ENCODE data around the gene TAB2.

The TAB2 gene

GRCh38 chr6:149421132-149421531, 103.6 kb downstream of the TAB2 start:
- TF ChIP-seq, protein P1, sequence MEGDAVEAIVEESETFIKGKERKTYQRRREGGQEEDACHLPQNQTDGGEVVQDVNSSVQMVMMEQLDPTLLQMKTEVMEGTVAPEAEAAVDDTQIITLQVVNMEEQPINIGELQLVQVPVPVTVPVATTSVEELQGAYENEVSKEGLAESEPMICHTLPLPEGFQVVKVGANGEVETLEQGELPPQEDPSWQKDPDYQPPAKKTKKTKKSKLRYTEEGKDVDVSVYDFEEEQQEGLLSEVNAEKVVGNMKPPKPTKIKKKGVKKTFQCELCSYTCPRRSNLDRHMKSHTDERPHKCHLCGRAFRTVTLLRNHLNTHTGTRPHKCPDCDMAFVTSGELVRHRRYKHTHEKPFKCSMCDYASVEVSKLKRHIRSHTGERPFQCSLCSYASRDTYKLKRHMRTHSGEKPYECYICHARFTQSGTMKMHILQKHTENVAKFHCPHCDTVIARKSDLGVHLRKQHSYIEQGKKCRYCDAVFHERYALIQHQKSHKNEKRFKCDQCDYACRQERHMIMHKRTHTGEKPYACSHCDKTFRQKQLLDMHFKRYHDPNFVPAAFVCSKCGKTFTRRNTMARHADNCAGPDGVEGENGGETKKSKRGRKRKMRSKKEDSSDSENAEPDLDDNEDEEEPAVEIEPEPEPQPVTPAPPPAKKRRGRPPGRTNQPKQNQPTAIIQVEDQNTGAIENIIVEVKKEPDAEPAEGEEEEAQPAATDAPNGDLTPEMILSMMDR (conservative IDR thresholded peaks at IDR 0.05; ENCODE audit: low read length) = no peak
- no peak overlapping the region for H3K4me3 ChIP-seq (ENCODE audit: low read length)
- no peak for DNase-seq (ENCODE audit: low read depth)

GRCh38 chr6:149422581-149422980, 105.1 kb downstream of the TAB2 start:
- DNase-seq (ENCODE audit: low read depth) = no peak
- TF ChIP-seq, protein P1 (conservative IDR thresholded peaks at IDR 0.05; ENCODE audit: low read length) = no peak
- no peak overlapping the region for H3K4me3 ChIP-seq (ENCODE audit: low read length)

- no peak for DNase-seq (ENCODE audit: low read depth)
- no peak overlapping the region for H3K4me3 ChIP-seq (ENCODE audit: low read length)
- TF ChIP-seq, protein P1 (conservative IDR thresholded peaks at IDR 0.05; ENCODE audit: low read length) = no peak
These were observed 106.5 kb downstream of the TAB2 start for GRCh38 chr6:149423964-149424440.

DNA sequence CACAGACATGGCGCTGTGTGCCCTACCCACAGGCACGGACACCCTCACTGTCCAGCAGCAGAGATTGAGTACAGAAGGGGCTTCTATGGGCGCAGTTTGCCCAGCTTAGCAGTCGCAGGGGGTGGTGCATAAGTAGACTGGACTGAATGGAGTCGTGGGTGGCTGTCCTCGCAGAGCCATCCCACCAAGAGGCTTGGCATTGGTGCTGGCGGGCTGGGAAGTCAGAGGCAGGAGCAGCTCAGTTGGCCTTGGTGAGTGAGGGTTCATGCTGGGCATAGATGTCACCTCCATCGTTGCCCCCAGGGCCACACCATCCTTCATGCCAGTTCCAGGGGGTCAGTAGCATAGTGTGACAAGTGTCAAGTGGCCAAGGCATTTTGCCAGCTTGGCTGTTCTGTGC, 107.7 kb downstream of the TAB2 start:
- TF ChIP-seq, protein P1 (conservative IDR thresholded peaks at IDR 0.05; ENCODE audit: low read length) = no peak
- no peak overlapping the region for H3K4me3 ChIP-seq (ENCODE audit: low read length)

DNA sequence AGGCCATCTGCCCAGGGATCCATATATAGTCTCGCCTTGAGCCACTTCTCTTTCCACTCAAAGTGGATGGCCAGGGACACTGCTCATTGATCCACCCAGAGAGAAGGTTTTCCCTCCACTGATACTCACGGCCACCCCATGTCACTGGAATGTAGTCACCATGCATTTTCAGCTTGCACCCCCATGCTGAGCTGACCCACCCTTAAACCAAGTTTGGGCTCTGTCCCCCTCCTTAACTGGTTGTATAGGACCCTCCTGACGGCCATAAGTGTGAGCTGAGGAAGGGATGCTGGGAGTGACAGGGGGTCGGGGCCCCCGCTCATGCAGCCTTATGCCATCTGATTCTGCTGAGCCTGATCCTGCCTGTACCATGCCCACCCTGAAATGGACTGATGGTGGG, 108.2 kb downstream of the TAB2 start:
- no peak overlapping the region for H3K4me3 ChIP-seq (ENCODE audit: low read length)
- DNase-seq (ENCODE audit: low read depth) = no peak
- TF ChIP-seq, protein P1 (conservative IDR thresholded peaks at IDR 0.05; ENCODE audit: low read length) = no peak

More for the DNA sequence above, 107.7 kb downstream of the TAB2 start:
- DNase-seq (ENCODE audit: low read depth) = no peak

DNA sequence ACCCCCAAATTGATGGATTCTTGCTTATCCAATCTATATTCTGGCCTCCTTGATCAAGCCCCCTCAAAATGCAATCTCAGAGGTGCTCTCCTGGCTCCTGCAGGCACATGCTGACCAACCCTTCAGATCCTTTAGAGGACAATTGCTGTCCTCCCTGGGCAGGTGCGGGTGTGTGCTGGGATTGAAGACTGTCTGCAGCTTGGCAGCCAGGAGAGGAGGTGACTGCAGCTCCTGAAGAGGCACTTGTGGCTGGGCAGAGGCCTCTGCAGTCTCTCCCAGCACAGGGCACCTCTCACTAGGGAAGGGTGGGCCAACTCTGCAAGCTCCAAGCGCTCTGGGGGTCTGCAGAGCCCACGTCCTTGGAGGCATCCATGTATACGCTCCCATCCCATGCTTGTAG, 111.1 kb downstream of the TAB2 start:
- TF ChIP-seq, protein P1 (conservative IDR thresholded peaks at IDR 0.05; ENCODE audit: low read length) = no peak
- DNase-seq (ENCODE audit: low read depth) = no peak
- H3K4me3 ChIP-seq (ENCODE audit: low read length) = no peak overlapping the region

- H3K4me3 ChIP-seq (ENCODE audit: low read length) = no peak overlapping the region
- no peak for DNase-seq (ENCODE audit: low read depth)
- TF ChIP-seq, protein P1 (conservative IDR thresholded peaks at IDR 0.05; ENCODE audit: low read length) = no peak
These were observed 112.2 kb downstream of the TAB2 start for GRCh38 chr6:149429427-149430360.

Data from AG10803 (cell line).